ENCODE data around the gene SGCD.

- TF ChIP-seq CTCF (IDR thresholded peaks at IDR 0.05) = no peak
- TF ChIP-seq POLR2A (IDR thresholded peaks at IDR 0.05) = no peak
Observed at GRCh38 chr5:156322666-156323065, 4.3 kb upstream of the SGCD start.
